Neural progenitor cell (in vitro differentiated cells): ENCODE data around the gene CLIC6.

Experiments
- EZH2 ChIP-seq: fragments of 200-600 bp; sonication (generic); IDR thresholded peaks from 2 replicates; pipeline ENCODE4 v1.6.1; 2017; ENCODE audit warnings: antibody characterized with exemption, mild to moderate bottlenecking, moderate library complexity
- EZH2phosphoT487 ChIP-seq: fragments of 200-600 bp; sonication (generic); IDR thresholded peaks from 2 replicates; pipeline ENCODE4 v1.6.1; 2017; ENCODE audit warnings: antibody characterized with exemption
- TF ChIP-seq, protein P1 (sequence below): fragments of 200-600 bp; sonication (generic); IDR thresholded peaks from 2 replicates; pipeline ENCODE4 v1.5.1; 2017; ENCODE audit warnings: antibody characterized with exemption, mild to moderate bottlenecking

GRCh38 chr21:34734696-34735095 is 65.9 kb downstream of the CLIC6 start:
- TF ChIP-seq, protein P1, sequence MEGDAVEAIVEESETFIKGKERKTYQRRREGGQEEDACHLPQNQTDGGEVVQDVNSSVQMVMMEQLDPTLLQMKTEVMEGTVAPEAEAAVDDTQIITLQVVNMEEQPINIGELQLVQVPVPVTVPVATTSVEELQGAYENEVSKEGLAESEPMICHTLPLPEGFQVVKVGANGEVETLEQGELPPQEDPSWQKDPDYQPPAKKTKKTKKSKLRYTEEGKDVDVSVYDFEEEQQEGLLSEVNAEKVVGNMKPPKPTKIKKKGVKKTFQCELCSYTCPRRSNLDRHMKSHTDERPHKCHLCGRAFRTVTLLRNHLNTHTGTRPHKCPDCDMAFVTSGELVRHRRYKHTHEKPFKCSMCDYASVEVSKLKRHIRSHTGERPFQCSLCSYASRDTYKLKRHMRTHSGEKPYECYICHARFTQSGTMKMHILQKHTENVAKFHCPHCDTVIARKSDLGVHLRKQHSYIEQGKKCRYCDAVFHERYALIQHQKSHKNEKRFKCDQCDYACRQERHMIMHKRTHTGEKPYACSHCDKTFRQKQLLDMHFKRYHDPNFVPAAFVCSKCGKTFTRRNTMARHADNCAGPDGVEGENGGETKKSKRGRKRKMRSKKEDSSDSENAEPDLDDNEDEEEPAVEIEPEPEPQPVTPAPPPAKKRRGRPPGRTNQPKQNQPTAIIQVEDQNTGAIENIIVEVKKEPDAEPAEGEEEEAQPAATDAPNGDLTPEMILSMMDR, result no peak
- no peak for TF ChIP-seq EZH2phosphoT487
- TF ChIP-seq EZH2, result no peak
